Activated CD4-positive, CD25-positive, alpha-beta regulatory T cell (primary cell): ENCODE measurements around the gene SPRING1.
A peak's percentile ranks its signal among the peaks of the same experiment; 100 is the strongest.
"Not testable (repeated sequence)": the region's sequence is repeated elsewhere in the genome, so short reads cannot be mapped to it uniquely, and the experiment has no call there.

Experiments used
- DNase-seq, 4 experiments: peaks; one replicate each; lab custom pipeline; 2025; lab: John Stamatoyannopoulos, UW

SPRING1 gene

GRCh38 chr12:116737774-116738657 is at the start of gene SPRING1, which contains the start of gene RNFT2:
Gene SPRING1, minus strand, starts transcription at chr12:116738069. Its CDS starts 169 bp downstream, at chr12:116737900.
Gene RNFT2, plus strand, starts transcription at chr12:116738315. Its CDS starts 2,183 bp downstream, at chr12:116740498.
- peak; percentile 96 to 97 (median 96) for DNase-seq

GRCh38 chr12:116784238-116784612 is 46.4 kb upstream of the SPRING1 start:
- DNase-seq: no peak

- no peak for DNase-seq
Observed at GRCh38 chr12:116783525-116784237, 45.8 kb upstream of the SPRING1 start.

- no peak for DNase-seq
Observed at GRCh38 chr12:116780942-116781341, 43.1 kb upstream of the SPRING1 start.

- no peak for DNase-seq
Observed at GRCh38 chr12:116779597-116779996, 41.7 kb upstream of the SPRING1 start.

GRCh38 chr12:116777245-116777644 is 39.4 kb upstream of the SPRING1 start:
- no peak for DNase-seq

GRCh38 chr12:116774020-116774419 is 36.2 kb upstream of the SPRING1 start:
- DNase-seq: no peak

GRCh38 chr12:116773276-116773731 is 35.4 kb upstream of the SPRING1 start:
- DNase-seq: no peak

GRCh38 chr12:116771651-116772050 is 33.8 kb upstream of the SPRING1 start:
- no peak for DNase-seq

GRCh38 chr12:116766746-116767145 is 28.9 kb upstream of the SPRING1 start:
- DNase-seq: no peak

- DNase-seq: no peak
Observed at GRCh38 chr12:116766285-116766684, 28.4 kb upstream of the SPRING1 start.

- DNase-seq: no peak
Observed at GRCh38 chr12:116765271-116765670, 27.4 kb upstream of the SPRING1 start.

- no peak for DNase-seq
Observed at GRCh38 chr12:116761499-116761898, 23.6 kb upstream of the SPRING1 start.

- no peak for DNase-seq
Observed at GRCh38 chr12:116760622-116761020, 22.8 kb upstream of the SPRING1 start.

GRCh38 chr12:116759783-116760621 is 22.1 kb upstream of the SPRING1 start:
- DNase-seq: no peak

- not testable (repeated sequence) for DNase-seq
Observed at GRCh38 chr12:116754783-116755182, 16.9 kb upstream of the SPRING1 start.

GRCh38 chr12:116754097-116754496 is 16.2 kb upstream of the SPRING1 start:
- DNase-seq: not testable (repeated sequence)

- DNase-seq: no peak
Observed at GRCh38 chr12:116750298-116750697, 12.4 kb upstream of the SPRING1 start.

- no peak for DNase-seq
Observed at GRCh38 chr12:116749884-116750283, 12.0 kb upstream of the SPRING1 start.

GRCh38 chr12:116745554-116745953 is 7.7 kb upstream of the SPRING1 start:
- DNase-seq: no peak

GRCh38 chr12:116744766-116745165 is 6.9 kb upstream of the SPRING1 start:
- DNase-seq: no peak

GRCh38 chr12:116742787-116743186 is 4.9 kb upstream of the SPRING1 start:
- DNase-seq: not testable (repeated sequence)
